ENCODE results near the gene SYNE2.
"Not testable (repeated sequence)": the region's sequence is repeated elsewhere in the genome, so short reads cannot be mapped to it uniquely, and the experiment has no call there.

Gene SYNE2, protein sequence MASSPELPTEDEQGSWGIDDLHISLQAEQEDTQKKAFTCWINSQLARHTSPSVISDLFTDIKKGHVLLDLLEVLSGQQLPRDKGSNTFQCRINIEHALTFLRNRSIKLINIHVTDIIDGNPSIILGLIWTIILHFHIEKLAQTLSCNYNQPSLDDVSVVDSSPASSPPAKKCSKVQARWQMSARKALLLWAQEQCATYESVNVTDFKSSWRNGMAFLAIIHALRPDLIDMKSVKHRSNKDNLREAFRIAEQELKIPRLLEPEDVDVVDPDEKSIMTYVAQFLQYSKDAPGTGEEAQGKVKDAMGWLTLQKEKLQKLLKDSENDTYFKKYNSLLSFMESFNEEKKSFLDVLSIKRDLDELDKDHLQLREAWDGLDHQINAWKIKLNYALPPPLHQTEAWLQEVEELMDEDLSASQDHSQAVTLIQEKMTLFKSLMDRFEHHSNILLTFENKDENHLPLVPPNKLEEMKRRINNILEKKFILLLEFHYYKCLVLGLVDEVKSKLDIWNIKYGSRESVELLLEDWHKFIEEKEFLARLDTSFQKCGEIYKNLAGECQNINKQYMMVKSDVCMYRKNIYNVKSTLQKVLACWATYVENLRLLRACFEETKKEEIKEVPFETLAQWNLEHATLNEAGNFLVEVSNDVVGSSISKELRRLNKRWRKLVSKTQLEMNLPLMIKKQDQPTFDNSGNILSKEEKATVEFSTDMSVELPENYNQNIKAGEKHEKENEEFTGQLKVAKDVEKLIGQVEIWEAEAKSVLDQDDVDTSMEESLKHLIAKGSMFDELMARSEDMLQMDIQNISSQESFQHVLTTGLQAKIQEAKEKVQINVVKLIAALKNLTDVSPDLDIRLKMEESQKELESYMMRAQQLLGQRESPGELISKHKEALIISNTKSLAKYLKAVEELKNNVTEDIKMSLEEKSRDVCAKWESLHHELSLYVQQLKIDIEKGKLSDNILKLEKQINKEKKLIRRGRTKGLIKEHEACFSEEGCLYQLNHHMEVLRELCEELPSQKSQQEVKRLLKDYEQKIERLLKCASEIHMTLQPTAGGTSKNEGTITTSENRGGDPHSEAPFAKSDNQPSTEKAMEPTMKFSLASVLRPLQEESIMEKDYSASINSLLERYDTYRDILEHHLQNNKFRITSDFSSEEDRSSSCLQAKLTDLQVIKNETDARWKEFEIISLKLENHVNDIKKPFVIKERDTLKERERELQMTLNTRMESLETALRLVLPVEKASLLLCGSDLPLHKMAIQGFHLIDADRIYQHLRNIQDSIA (N-terminal part only)

DNA sequence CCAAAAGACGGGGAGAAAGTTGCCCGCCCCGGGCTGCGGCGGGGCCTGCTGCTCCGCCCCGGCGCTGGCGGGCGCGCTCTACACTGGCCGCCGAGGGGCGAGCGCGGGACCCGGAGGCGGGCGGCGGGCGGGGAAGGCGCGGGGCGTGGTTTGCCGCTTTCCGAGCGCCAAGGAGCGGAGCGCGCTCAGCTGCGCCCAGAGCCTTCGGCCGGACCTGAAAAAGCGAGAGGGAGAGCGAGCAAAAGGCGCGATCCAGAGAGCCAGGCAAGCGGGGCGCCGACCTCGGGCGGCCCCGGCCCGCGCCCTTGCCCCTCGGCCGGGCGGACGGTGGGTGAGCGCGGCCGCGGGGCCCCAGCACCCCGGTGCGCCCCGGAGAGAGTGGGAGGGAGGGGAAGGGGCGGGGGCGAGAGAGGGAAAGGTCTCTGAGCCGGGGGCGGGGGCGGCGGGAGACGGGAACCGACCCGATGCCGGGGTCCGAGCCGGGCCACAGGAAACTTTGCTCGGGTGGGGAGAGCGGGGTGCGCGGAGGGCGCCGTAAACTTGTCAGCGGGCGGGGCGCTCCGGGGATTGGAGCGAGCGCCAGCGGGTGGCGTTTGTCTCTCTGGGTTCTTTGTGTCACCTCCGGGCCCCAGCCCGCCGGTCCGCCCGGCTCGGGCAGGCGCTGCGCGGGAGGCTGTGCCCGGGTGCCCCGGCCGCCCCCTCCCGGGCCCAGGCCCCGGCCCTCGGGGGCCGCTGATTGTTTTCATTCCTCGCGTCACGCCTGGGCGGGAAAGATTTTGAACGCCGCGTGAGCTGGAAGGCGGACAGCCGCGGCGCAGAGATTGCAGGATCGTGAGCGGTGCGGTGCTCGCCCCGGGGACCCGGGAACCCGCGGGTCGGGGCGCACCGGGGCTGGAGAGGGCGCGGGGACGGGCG lies at the start of gene SYNE2:
SYNE2 (plus strand) TSS at position 188 of the 915 bp plus-strand sequence. CDS start 56,145 bp downstream, outside the sequence.
- peak; percentile 46 to 76 for DNase-seq (ENCODE audit: low read depth in 2 of 2)

GRCh38 chr14:63803221-63803791 lies 49.5 kb upstream of the SYNE2 start:
- not testable (repeated sequence) for DNase-seq (ENCODE audit: low read depth in 2 of 2)

GRCh38 chr14:63806064-63806463 lies 46.7 kb upstream of the SYNE2 start:
- not testable (repeated sequence) for DNase-seq (ENCODE audit: low read depth in 2 of 2)

GRCh38 chr14:63811692-63812091 lies 41.1 kb upstream of the SYNE2 start:
- DNase-seq (ENCODE audit: low read depth in 2 of 2) = not testable (repeated sequence)

DNA sequence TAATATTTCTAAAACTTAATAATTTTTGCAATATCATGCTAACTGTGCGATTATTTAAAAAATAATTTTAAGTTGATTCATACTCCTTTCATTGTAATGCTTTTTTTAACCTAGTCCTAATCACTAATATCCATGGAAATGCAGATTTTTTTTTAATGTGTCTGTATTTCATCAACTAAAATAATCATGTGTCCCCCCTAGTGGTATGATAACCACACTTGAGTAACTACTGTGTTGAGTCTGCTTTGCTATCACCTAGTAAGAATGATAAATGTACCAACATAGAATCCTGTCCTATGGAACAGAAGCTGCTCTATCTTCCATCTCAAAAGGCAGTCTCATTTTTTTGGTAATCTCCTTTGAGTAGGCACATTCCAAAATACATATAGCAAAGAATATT lies 19.1 kb upstream of the SYNE2 start:
- DNase-seq (ENCODE audit: low read depth in 2 of 2) = no peak

GRCh38 chr14:63840981-63841380 lies 11.8 kb upstream of the SYNE2 start:
- peak in 1 of 2 donors; percentile 23 for DNase-seq (ENCODE audit: low read depth in 2 of 2)

GRCh38 chr14:63843796-63844195 lies 9.0 kb upstream of the SYNE2 start:
- DNase-seq (ENCODE audit: low read depth in 2 of 2) = no peak

GRCh38 chr14:63848890-63849289 lies 3.9 kb upstream of the SYNE2 start:
- DNase-seq (ENCODE audit: low read depth in 2 of 2) = no peak

DNA sequence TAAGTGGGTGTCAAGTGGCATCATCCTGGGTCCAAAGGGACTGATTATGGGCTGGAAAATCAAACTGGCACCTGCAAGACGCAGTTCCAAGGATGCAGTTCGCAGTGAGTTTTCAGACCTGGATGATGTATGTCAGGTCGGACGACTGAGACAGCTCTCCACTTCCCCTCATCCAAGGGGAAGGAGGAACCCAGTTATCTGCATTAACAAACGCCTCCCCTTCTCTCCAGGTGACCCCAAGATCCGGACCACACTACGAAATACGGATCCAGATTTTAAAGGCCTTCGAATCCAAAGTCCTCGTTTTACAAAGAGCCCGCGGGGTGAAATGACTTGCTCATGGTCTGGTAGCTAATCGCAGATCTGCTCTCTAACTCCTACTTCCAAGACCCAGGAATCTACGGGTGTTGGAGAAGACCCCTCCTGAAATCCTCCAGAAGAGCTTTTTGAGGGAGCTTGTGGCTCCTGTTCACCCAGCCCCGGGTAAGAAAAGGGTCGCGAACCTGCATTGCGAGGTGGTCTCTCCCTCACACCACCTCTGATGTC lies 460 bp upstream of the SYNE2 start:
- DNase-seq (ENCODE audit: low read depth in 2 of 2) = no peak

- peak in 1 of 2 donors; percentile 23 for DNase-seq (ENCODE audit: low read depth in 2 of 2)
These were observed 1.1 kb downstream of the SYNE2 start for GRCh38 chr14:63853831-63854293.

DNA sequence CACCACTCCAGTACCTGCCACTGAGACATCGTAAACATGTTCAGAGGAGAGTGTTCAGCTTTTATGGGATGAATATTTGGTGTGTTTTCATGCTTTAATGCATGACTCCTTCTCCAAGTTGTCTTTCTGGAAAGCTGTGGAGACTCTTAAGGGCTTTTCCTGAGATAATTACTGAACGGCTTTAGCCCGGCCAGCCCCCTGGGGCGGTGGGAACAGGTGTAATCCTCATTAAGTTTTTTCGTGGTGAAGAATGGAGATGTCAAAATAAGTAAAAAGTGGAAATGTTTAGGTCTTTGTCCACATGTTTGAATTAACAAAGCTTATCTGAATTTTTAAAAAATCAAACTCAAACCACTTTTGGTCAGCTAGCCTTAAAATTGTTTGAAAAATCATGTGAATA lies 1.5 kb downstream of the SYNE2 start:
- DNase-seq (ENCODE audit: low read depth in 2 of 2) = no peak

- no peak for DNase-seq (ENCODE audit: low read depth in 2 of 2)
These were observed 2.5 kb downstream of the SYNE2 start for GRCh38 chr14:63855281-63855680.

DNA sequence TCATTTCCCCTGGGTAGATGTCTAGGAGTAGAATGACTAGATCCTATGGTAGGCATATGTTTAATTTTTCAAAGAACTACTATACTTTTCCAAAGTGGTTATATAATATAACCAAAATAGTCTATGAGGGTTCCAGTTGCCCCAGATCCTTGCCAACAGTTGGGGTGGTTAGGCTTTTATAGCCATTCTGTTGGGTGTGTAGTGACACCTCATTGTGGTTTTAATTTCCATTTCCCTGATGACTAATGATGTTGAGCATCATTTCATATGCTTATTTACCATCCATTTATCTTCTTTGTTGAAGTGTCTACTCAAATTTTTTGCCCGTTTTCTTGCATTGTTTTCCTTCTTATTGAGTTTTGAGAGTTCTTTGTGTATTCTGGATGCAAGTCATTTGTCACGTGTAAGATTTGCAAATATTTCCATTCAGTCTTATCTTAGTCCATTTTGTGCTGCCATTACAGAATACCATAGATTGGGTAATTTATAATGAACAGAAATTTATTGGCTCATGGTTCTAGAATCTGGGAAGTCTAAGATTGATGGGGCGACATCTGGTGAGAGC lies 4.7 kb downstream of the SYNE2 start:
- DNase-seq (ENCODE audit: low read depth in 2 of 2) = no peak

- no peak for DNase-seq (ENCODE audit: low read depth in 2 of 2)
These were observed 7.3 kb downstream of the SYNE2 start for GRCh38 chr14:63860146-63860545.

DNA sequence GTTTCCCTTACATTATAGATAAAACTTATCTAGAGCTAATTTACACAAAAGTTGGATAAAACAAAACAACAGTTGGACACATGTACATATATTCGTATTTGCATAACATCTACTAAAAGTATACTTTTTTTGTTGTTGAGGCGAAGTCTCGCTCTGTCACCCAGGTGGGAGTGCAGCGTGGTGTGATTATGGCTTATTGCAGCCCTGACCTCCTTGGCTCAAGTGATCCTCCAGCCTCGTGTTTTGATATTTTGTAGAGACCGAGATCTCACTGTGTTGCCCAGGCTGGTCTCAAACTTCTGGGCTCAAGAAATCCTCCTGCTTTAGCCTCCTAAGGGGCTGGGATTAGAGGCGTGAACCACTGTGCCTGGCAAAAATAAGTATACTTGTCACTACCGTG lies 9.4 kb downstream of the SYNE2 start:
- DNase-seq (ENCODE audit: low read depth in 2 of 2) = no peak

GRCh38 chr14:63863004-63863403 lies 10.2 kb downstream of the SYNE2 start:
- DNase-seq (ENCODE audit: low read depth in 2 of 2) = no peak

GRCh38 chr14:63864775-63865174 lies 12.0 kb downstream of the SYNE2 start:
- not testable (repeated sequence) for DNase-seq (ENCODE audit: low read depth in 2 of 2)

DNA sequence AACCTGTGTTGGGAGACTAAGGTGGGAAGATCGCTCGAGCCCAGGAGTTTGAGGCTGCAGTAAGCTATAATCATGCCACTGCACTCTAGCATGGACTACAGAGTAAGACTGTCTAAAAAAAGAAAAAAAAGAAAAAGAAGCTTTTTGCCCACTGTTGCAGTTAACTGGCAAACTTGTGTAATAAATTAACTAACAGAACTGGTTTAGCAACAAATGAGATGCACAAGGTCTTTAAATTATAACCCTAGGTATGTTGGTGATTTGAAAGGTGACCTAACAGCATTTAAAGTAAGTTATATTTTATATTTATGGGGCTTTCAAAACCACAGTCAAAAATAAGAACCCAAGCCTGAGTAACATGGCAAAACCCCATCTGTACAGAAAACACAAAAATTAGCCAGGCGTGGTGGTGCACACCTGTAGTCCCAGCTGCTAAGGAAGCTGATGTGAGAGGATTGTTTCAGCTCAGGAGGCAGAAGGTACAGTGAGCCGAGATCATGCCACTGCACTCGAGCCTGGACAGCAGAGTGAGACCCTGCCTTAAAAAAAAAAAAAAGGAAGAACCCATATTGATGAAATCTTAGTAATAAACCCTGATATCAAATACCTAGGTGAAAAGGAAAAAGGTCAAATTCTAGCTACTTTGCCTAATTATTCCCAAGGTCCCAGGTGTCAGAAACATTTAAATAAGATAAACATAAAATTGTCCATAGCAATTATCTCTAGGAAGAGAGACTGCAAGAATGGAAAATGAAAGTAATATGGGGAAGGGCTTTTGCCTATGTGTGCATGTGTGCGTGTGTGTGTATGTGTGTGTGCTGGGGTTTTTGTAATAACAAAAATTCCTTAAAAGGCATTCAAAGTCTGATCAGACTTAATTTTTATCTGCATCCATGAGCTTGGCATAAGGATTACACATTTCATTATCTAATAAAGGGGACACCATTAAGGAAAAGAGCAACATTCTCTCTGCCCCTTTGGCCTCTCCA lies 15.4 kb downstream of the SYNE2 start:
- no peak for DNase-seq (ENCODE audit: low read depth in 2 of 2)
